ENCODE measurements around the gene STAC.

DNA sequence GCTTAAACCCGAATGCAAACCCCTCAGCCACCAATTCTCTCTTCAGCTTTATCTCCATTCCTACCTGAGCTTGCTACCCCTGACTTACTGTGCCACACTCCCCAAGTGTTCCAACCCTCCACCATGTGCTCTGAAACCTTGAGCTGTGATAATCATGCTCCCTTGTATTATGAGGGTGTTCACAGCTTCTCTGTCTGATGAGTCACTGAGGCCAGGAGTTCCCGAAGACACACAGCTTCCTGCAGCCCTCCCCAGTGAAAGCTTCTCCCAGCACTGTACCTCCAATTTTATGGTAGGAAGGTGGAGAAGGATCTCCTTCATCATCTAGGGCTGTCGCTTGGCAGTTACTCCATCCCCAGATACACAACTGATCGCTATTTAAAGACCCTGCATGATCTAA lies 24.9 kb downstream of the STAC start:
- TF ChIP-seq POLR2A (IDR thresholded peaks at IDR 0.05): no peak
- TF ChIP-seq, protein P1, sequence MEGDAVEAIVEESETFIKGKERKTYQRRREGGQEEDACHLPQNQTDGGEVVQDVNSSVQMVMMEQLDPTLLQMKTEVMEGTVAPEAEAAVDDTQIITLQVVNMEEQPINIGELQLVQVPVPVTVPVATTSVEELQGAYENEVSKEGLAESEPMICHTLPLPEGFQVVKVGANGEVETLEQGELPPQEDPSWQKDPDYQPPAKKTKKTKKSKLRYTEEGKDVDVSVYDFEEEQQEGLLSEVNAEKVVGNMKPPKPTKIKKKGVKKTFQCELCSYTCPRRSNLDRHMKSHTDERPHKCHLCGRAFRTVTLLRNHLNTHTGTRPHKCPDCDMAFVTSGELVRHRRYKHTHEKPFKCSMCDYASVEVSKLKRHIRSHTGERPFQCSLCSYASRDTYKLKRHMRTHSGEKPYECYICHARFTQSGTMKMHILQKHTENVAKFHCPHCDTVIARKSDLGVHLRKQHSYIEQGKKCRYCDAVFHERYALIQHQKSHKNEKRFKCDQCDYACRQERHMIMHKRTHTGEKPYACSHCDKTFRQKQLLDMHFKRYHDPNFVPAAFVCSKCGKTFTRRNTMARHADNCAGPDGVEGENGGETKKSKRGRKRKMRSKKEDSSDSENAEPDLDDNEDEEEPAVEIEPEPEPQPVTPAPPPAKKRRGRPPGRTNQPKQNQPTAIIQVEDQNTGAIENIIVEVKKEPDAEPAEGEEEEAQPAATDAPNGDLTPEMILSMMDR (IDR thresholded peaks at IDR 0.05 in 4 of 5, conservative IDR thresholded peaks at IDR 0.05 in 1 of 5): no peak

All from gastrocnemius medialis (tissue), 4 donors.